GM12892 (cell line): ENCODE results near the gene MYL10.

Source experiments
- DNase-seq: peaks from one replicate; pipeline ENCODE4 v3.0.0; 2011; ENCODE audit not compliant: insufficient read length
- FAIRE-seq: peaks from 2 replicates; lab custom pipeline; 2011; peaks lifted over from hg19 to GRCh38; lab: Jason Lieb, UNC
- POLR2A ChIP-seq: IDR thresholded peaks from 2 replicates; pipeline ENCODE4 v1.6.1; 2011; ENCODE audit warnings: low read depth, low read length, control low read depth
- POLR2AphosphoS5 ChIP-seq: IDR thresholded peaks from 2 replicates; pipeline ENCODE4 v1.6.1; 2011; ENCODE audit warnings: low read depth, low read length, control low read depth
- TAF1 ChIP-seq: IDR thresholded peaks from 2 replicates; pipeline ENCODE4 v1.6.1; 2011; ENCODE audit warnings: low read depth, mild to moderate bottlenecking, control low read depth, low read length, borderline replicate concordance

MYL10 gene

DNA sequence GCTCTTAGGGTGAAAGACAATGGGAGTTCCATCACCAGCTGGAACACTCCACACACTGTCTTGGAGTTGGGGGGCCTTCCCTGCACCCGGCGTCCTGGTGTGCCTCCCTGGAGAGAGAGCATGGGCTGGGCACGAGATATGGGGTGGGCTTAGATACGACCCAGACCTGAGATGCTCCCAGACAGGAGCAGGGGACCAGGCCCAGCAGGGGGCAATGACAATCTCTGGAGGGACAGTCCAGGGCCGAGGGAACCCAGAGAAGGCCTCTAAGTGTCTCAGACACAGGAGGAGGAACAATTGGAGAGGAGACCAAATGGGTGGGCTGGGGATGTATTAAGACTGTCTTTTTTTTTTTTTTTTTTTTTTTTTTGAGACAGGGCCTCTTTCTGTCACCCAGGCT lies 40.0 kb downstream of the MYL10 start:
- FAIRE-seq (no peak), DNase-seq (no peak)
- TF ChIP-seq POLR2A (no peak), POLR2AphosphoS5 (no peak), TAF1 (no peak)

DNA sequence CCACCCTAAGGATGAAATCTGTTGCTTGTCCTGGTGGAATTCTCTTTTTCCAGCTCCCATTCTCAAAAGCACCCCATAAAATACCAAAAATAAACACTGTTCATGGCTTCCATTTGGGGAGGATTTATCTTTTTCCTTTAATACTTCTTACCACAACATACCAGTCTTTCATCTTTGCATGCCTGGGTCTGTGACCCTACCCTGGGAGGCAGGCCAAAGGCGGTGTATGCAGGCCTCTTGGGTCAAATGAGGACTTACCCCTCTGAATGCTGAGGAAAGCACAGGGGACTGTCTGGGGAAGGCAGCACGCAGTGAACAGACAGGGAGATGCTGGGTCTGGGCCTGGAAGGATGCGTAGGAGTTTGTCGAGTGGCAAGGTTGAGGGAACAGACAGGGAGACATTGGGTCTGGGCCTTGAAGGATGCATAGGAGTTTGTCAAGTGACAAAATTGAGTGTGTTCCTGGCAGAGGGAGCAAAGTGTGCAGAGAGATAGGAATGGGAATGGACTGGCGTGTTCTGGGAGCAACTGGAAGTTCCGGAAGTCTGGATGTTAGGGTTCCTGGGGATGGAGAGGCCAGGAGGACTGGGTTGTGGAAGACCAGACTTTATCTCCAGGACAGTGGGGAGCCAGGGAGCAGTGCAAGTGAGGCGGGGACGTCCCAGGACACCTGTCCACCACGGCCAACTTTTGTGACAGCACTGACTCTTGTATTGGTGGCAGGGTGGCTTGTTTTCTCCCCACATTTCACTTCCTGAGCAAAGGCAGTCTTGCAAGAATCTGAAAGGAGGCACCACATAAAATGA lies 40.8 kb downstream of the MYL10 start:
- TF ChIP-seq TAF1 (no peak), POLR2A (no peak), POLR2AphosphoS5 (no peak)
- DNase-seq: no peak
- FAIRE-seq: no peak

DNA sequence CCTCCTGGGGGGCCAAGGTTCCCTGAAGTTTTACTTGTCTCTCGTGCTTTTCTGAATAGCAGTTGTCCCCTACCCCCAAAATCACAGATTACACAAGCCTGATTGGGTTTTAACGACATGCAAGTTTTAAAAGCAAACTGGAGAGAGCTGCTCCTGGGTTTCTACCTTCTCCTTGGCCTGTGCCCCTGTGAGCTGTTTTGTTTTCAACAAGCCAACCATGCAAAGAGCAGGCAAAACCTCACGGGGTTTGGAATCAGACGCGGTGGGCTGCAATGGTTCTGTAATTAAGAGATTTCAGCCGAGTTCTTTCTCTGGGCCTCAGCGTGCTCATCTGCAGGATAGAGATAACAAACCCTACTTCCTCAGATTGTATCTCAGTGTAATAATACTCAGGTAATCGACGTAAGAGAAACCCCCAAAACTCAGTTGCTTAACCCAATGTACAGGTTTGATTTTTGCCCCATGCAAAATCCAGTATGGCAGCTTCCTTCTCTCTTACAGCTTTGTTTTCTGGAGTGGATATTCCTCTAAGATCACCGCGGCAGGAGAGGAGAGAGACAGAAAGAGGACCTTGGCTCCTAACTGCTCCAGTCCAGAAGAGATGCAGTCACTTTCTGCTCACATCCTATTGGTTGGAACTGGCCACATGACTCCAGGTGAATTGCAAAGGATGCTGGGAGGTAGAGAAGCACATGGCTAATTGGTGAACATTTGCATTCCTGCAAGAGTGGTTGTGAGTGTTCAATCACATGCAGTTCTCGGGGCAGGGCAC lies 42.0 kb downstream of the MYL10 start:
- no peak for DNase-seq
- TF ChIP-seq POLR2AphosphoS5: no peak
- TF ChIP-seq TAF1: no peak
- TF ChIP-seq POLR2A: no peak
- no peak for FAIRE-seq

DNA sequence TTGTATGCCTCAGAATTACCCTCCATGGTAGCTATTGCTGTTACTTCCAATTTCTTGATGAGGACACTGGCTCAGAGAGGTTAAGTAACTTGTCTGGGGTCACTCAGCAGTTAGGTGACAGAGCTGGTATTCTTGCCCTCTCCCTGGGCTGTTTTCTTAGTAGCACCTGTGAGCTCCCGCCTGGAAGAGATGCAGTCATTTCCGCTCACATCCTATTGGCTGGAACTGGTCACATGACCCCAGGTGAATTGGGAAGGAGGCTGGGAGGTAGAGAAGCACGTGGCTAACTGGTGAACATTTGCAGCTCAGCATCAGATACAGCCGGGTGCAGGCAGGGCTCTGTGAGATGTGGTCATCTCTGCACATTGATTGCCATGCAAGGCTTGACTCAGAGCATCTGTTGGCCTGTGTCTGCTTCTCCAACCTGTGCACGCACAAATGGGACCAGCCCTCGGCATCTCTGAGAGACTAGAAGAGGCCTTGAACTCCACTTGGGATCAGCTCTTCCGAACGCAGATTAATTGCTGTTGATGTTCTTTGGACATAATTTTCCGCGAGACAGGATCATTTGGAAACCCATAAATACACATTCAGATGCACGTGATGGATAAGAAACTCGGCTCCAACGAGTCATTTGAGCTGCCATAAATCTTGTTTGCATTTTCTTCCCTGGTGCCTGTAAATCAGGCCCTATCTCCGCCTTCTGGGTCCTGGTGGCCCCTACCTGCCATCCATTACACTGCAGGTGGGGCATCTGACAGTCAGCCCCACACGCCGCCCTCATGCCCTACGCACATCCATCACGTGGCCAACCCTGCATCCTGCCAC lies 42.8 kb downstream of the MYL10 start:
- DNase-seq: no peak
- no peak for FAIRE-seq
- TF ChIP-seq POLR2AphosphoS5 (no peak), POLR2A (no peak), TAF1 (no peak)

DNA sequence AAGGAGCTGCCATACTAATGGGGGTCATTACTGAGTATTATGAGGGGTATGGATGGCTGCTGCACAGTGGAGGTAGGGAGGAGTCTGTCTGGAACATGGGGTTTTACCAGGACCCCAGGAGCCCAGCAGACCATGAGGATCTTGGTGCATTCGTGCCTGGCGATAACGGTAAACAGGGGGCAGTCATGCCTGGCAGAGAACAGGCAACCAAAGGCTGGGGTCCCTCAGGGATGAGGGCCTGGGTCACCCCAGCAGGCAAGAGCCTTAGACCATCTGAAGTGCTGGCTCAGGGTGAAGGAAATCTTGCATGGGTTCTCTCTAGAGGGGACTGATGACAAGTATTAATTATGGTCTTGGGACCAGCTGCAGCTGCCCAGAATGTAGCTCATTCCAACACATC lies 46.1 kb downstream of the MYL10 start:
- TF ChIP-seq TAF1: no peak
- no peak for TF ChIP-seq POLR2AphosphoS5
- TF ChIP-seq POLR2A: no peak
- no peak for FAIRE-seq
- DNase-seq: no peak

DNA sequence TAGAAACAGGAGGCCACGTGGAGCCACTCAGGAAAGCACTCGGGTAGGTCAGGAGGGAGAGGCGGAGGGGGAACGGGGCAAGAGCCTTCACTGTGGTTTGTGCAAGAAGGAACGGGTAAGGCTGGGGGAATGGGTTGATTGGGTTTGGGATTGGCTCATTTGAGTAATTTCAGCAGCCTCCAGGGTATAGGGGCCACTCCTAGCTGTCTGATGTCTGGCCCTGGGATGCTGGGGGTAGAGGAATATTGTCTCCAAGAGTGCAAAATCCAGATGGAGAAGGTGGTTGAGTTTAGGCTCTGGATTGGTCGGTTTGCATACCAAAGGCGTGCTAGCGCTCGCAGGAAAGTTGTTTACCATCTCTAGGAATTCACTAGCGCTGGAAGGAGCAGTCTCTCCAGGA lies 47.2 kb downstream of the MYL10 start:
- DNase-seq: no peak
- no peak for TF ChIP-seq POLR2A
- no peak for TF ChIP-seq TAF1
- no peak for TF ChIP-seq POLR2AphosphoS5
- FAIRE-seq: no peak

DNA sequence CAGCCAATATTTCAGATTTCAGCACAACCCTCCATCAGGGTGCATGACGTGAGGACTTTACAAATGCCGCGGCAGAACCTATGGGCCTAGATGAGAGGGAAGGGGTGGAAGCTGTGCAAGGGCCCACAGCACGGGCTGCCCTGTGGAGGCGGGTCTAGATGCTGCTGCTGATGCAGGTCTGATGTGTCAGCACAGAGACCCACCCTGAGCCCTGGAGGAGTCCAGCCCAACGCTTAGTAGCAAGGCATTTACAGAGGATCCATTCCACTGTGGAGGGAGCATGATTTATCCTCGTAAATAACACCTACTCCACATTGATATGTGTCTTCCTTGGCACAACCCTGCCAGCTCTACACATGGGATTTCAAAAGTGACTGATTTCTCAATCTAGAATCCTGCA lies 48.5 kb downstream of the MYL10 start:
- no peak for TF ChIP-seq POLR2AphosphoS5
- TF ChIP-seq POLR2A: no peak
- TF ChIP-seq TAF1: no peak
- no peak for DNase-seq
- no peak for FAIRE-seq

DNA sequence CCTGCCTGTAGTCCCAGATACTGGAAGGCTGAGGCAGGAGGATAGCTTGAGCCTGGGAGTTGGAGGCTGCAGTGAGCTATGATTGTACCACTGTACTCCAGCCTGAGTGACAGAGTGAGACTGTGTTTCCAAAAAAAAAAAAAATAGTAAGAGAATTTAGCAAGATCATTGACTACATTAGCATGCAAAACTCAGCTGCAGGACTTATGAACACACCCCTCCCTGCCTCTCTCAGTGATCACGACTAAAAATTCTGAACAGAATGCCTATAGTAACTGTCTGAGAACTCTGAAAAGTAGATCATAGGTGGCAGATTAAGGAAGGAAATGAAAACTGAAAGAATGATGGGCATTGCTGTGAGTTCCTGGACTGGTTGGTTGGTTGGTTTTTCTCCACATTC lies 50.5 kb downstream of the MYL10 start:
- TF ChIP-seq POLR2AphosphoS5 (no peak), POLR2A (no peak), TAF1 (no peak)
- FAIRE-seq (no peak), DNase-seq (no peak)

DNA sequence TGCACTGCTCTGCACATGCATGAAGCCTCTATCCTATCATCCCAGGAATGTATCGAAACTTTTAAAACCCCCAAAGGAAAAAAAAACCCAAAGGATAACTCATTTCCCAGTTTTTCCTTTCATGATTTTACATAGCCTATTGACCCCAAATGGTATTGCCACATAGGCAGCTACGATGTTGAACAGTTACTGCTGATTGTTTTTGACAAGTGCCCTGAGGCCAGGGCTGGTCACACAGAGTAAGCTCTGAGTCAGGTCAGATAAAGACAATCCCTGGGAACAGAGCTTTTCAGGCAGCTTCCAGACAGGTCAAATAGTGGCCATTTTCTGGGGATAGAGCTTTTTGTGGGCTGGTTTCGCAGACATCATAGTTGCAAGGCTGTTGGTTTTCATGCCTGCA lies 52.1 kb downstream of the MYL10 start:
- FAIRE-seq (no peak), DNase-seq (no peak)
- TF ChIP-seq TAF1 (no peak), POLR2AphosphoS5 (no peak), POLR2A (no peak)

DNA sequence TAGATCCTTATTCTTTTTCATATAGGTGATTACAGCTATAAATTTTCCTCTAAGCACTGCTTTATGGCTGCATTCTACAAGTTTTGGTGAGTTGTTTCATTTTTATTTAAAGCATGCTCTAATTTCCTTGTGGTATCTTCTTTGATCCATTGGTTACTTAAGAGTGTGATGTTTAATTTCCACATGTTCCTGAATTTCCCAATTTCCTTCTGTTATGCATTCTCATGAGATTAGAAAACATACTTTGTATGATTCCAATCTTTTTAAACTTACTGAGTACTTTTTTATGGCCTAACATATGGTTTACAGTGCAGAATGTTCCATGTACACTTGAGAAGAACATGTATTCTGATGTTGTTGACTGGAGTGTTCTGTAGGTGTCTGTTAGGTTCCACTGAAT lies 53.4 kb downstream of the MYL10 start:
- TF ChIP-seq POLR2AphosphoS5 (no peak), POLR2A (no peak), TAF1 (no peak)
- no peak for DNase-seq
- no peak for FAIRE-seq

DNA sequence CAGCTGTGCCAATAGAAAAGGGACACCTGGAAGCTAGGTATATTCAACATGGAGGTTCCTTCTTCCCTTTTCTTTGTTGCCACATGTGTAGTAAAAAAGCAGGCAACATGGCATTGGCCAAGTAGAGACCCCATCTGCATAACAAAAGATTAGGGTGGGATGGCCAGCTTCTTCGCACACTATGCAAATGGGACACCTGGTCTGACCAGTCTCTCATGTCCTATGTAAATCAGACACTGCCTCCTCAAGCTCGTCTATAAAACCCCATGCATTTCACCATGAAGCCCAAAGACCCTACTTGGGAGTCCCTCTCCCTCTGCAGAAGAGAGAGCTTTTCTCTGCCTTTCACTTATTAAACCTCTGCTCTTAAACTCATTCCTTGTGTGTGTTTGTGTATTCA lies 53.9 kb downstream of the MYL10 start:
- FAIRE-seq (no peak), DNase-seq (no peak)

DNA sequence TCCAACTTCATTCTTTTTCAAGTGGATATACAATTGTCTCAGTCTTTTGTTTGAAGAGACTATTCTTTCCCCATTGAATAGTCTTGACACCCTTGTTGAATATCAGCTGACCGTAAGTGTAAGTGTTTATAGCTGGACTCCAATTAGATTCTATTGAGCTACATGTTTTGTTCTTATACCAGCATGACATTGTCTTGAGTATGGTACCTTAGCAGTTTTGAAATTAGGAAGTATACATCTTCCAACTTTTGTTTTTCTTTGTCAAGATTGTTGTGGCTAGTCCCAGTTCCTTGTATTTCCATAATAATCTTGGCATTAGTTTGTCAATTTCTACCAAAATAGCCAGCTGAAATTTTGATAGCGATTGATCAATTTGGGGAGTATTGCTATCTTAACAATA lies 56.9 kb downstream of the MYL10 start:
- no peak for FAIRE-seq
- no peak for TF ChIP-seq TAF1
- TF ChIP-seq POLR2A: no peak
- DNase-seq: no peak

More for the DNA sequence above, 53.9 kb downstream of the MYL10 start:
- TF ChIP-seq POLR2A: no peak
- no peak for TF ChIP-seq POLR2AphosphoS5
- TF ChIP-seq TAF1: no peak

DNA sequence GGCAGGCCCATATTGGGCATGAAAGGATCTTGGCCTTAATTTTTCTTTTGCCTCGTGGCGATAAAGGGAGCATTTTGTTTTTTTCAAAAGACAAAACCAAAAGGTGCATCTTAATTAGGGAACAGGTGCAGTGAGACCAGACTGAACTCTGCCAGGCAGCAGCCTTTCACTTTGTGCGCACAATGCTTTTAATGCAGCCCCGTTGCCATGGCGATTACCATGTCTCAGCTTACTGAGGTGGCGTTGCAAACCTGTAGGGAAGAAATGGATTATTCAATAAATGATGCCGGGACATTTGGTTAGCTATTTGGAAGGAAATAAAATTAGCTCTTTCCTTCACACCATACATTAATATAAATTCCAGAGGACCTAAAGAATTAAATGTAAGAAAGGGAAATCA lies 61.9 kb downstream of the MYL10 start:
- DNase-seq (no peak), FAIRE-seq (no peak)
- TF ChIP-seq POLR2A (no peak), TAF1 (no peak), POLR2AphosphoS5 (no peak)
